Keratinocyte (primary cell): Measurements from ENCODE around the gene CCT7. TPM values are rescaled to one million over a fixed set of nuclear protein-coding genes. Genes with fewer than 3 reads are reported as not detected.

Experiments used
- DNase-seq: peaks from one replicate; pipeline ENCODE4 v3.0.0-alpha.2; 2011; ENCODE audit warnings: low read depth, missing footprints, low spot score
- FAIRE-seq: peaks from 2 replicates; lab custom pipeline; 2011; peaks lifted over from hg19 to GRCh38; lab: Jason Lieb, UNC
- H2AFZ ChIP-seq: 2 replicates; pipeline ENCODE4 v1.6.0; 2012; ENCODE audit warnings: low read length, control low read depth, inconsistent platforms; ENCODE audit not compliant: control insufficient read depth
- H3K27ac ChIP-seq: 2 replicates; pipeline ENCODE4 v1.5.1; 2011; ENCODE audit warnings: low read length; ENCODE audit not compliant: control insufficient read depth, insufficient read depth
- H3K27me3 ChIP-seq: 3 replicates; pipeline ENCODE4 v1.6.0; 2011; ENCODE audit warnings: low read length; ENCODE audit not compliant: control insufficient read depth, insufficient read depth; ENCODE audit errors: extremely low read depth
- H3K36me3 ChIP-seq, 2 experiments: 2 replicates in 1 of 2; 3 replicates in 1 of 2; pipeline ENCODE4 v1.5.1; 2011; ENCODE audit warnings: low read length in 2 of 2, mild to moderate bottlenecking in 1 of 2; ENCODE audit not compliant: control insufficient read depth in 2 of 2, insufficient read depth in 2 of 2; ENCODE audit errors: extremely low read depth in 1 of 2
- H3K4me1 ChIP-seq: 3 replicates; pipeline ENCODE4 v1.5.1; 2011; ENCODE audit warnings: low read length; ENCODE audit not compliant: control insufficient read depth, insufficient read depth; ENCODE audit errors: extremely low read depth
- H3K4me2 ChIP-seq: 3 replicates; pipeline ENCODE4 v1.6.0; 2011; ENCODE audit warnings: low read depth, low read length; ENCODE audit not compliant: control insufficient read depth, insufficient read depth; ENCODE audit errors: extremely low read depth
- H3K4me3 ChIP-seq, 3 experiments: fragments of 200-600 bp in 1 of 3; sonication (generic) in 1 of 3; 2 replicates in 2 of 3; 3 replicates in 1 of 3; pipeline ENCODE4 v1.5.1; 2011 to 2016; ENCODE audit warnings: low read length in 3 of 3, mild to moderate bottlenecking in 3 of 3, control low read depth in 2 of 3, inconsistent platforms in 1 of 3, low read depth in 1 of 3, mixed read lengths in 1 of 3, mixed run types in 1 of 3, moderate library complexity in 1 of 3; ENCODE audit not compliant: control insufficient read depth in 2 of 3, insufficient read depth in 2 of 3; ENCODE audit errors: extremely low read depth in 1 of 3
- H3K79me2 ChIP-seq: 2 replicates; pipeline ENCODE4 v1.6.0; 2012; ENCODE audit warnings: low read length; ENCODE audit not compliant: control insufficient read depth, insufficient read depth
- H3K9ac ChIP-seq: 3 replicates; pipeline ENCODE4 v1.6.0; 2011; ENCODE audit warnings: low read length; ENCODE audit not compliant: control insufficient read depth, insufficient read depth; ENCODE audit errors: extremely low read depth
- H3K9me1 ChIP-seq: 3 replicates; pipeline ENCODE4 v1.6.0; 2011; ENCODE audit warnings: low read length; ENCODE audit not compliant: control insufficient read depth, insufficient read depth; ENCODE audit errors: extremely low read depth
- H3K9me3 ChIP-seq: 2 replicates; pipeline ENCODE4 v1.5.1; 2012; ENCODE audit warnings: low read depth, low read length; ENCODE audit not compliant: control insufficient read depth
- H4K20me1 ChIP-seq: 3 replicates; pipeline ENCODE4 v1.6.0; 2011; ENCODE audit warnings: low read length; ENCODE audit not compliant: control insufficient read depth, insufficient read depth; ENCODE audit errors: extremely low read depth
- CTCF ChIP-seq, 3 experiments: IDR thresholded peaks in 1 of 3; conservative IDR thresholded peaks in 1 of 3; optimal IDR thresholded peaks in 1 of 3; 2 replicates in 2 of 3; 3 replicates in 1 of 3; pipeline versions ENCODE3 to v1.5.1; 2011; ENCODE audit warnings: low read length in 3 of 3, mild to moderate bottlenecking in 3 of 3, moderate library complexity in 2 of 3, control low read depth in 1 of 3, inconsistent platforms in 1 of 3; ENCODE audit not compliant: insufficient read depth in 2 of 3; ENCODE audit errors: extremely low read depth in 1 of 3
- EZH2 ChIP-seq: IDR thresholded peaks from one replicate; pipeline ENCODE4 v1.6.1; 2012; ENCODE audit warnings: inconsistent platforms, mild to moderate bottlenecking, low read length, moderate library complexity
- dilution Hi-C: fragments of 300-500 bp; cut with MboI; formaldehyde crosslinking; loops from one replicate; pipeline ENCODE4 v1.7.0; 2020; ENCODE audit warnings: low sequenced_read_pairs; ENCODE audit not compliant: extremely low pct_ligation_motif_present
- polyA plus RNA-seq, 5 experiments: library from polyadenylated mRNA; depleted of rRNA in 3 of 5; stranded (reverse) in 3 of 5; stranded (forward) in 1 of 5; unstranded in 1 of 5; fragments of >200 nt; gene quantifications; 1 replicate in 1 of 5; 2 replicates in 3 of 5; 3 replicates in 1 of 5; pipeline versions ENCODE4 v1.2.1 to v1.2.3, GENCODE V29; 2011 to 2012; ENCODE audit warnings: missing spikeins in 2 of 5, low read depth in 1 of 5, low replicate concordance in 1 of 5

Gene CCT7
- polyA plus RNA-seq, 1 donor (not counting 4 experiments of a cell fraction or from before 2014, with no cell fraction given): 357 TPM

DNA sequence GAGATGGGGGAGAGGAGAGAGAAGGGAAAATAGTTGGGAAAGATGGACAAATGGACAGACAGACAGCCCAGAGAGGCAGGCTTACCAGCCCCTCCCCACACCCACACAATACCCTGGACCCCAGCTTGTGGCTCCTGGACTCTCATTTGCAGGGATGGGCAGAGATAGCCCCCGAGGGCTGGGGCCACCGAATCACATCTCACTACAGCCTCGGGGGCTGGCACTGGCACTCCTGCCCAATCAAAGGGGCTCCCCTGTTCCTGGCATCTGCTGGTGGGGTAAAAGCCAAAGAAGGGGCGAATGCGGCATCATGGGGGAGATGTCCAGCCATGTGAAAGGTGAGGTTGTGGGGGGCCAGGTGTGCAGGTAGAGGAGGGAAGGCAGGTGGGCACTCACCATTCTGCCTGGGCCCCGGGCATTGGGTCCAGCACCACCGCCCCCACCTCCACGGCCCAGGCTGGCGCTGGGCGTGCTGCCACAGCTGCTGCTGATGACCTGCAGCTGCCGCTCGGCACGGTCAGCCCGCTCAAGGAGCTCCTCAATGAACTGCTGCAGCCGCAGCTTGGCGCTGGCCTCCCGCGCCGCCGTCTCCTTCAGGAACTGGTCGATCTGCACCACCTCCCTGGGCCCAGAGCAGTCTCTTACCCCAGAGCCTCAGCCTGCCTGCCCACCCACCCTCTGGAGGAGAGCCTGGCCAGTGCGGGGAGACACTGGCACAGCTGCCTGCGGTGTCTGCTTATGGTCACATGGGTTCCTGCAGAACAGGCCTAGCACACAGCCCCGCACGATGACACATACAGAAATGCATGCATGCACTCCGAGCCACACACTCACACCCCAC is 32.2 kb downstream of the CCT7 start:
- dilution Hi-C loops: no loop called here
- Histone ChIP-seq H3K27ac (no peak overlapping the region), H3K4me1 (peaks cover 7% of the 10 kb centered on the region), H3K9me3 (no peaks in the 10 kb centered on the region), H3K36me3 (peaks cover 0 to 5% of the 10 kb centered on the region in 2 experiments), H3K4me2 (no peak overlapping the region), H3K27me3 (no peaks in the 10 kb centered on the region), H3K4me3 (no peak overlapping the region), H3K9me1 (no peaks in the 10 kb centered on the region), H3K9ac (no peak overlapping the region), H4K20me1 (no peaks in the 10 kb centered on the region), H2AFZ (no peak overlapping the region), H3K79me2 (no peaks in the 10 kb centered on the region)
- DNase-seq: no peak
- TF ChIP-seq EZH2 (no peak), CTCF (optimal IDR thresholded peaks at IDR 0.05 in 1 of 3, IDR thresholded peaks at IDR 0.05 in 1 of 3, conservative IDR thresholded peaks at IDR 0.05 in 1 of 3; ENCODE audit: extremely low read depth in 1 of 3, insufficient read depth in 2 of 3, low read length in 3 of 3) (no peak)
- FAIRE-seq: no peak

- H3K79me2 ChIP-seq: no peaks in the 10 kb centered on the region
- no peak overlapping the region for H3K4me3 ChIP-seq
- H3K9me3 ChIP-seq: no peaks in the 10 kb centered on the region
- H3K9me1 ChIP-seq: no peaks in the 10 kb centered on the region
- no peak overlapping the region for H3K9ac ChIP-seq
- no peaks in the 10 kb centered on the region for H3K27me3 ChIP-seq
- dilution Hi-C loops: no loop called here
- DNase-seq (no peak), FAIRE-seq (no peak)
- H4K20me1 ChIP-seq: no peaks in the 10 kb centered on the region
- H3K27ac ChIP-seq: no peak overlapping the region
- peaks cover 0 to 5% of the 10 kb centered on the region in 2 experiments for H3K36me3 ChIP-seq
- H3K4me2 ChIP-seq: no peak overlapping the region
- no peak for TF ChIP-seq CTCF (optimal IDR thresholded peaks at IDR 0.05 in 1 of 3, IDR thresholded peaks at IDR 0.05 in 1 of 3, conservative IDR thresholded peaks at IDR 0.05 in 1 of 3; ENCODE audit: extremely low read depth in 1 of 3, insufficient read depth in 2 of 3, low read length in 3 of 3)
- no peak for TF ChIP-seq EZH2
- H3K4me1 ChIP-seq: peaks cover 7% of the 10 kb centered on the region
- H2AFZ ChIP-seq: no peak overlapping the region
Measured at GRCh38 chr2:73267008-73267407, 32.9 kb downstream of the CCT7 start.
